SK-N-SH (cell line): Measurements from ENCODE around the gene HOXA5. TPM values are rescaled to one million over a fixed set of nuclear protein-coding genes. Genes with fewer than 3 reads are reported as not detected.
A peak's percentile ranks its signal among the peaks of the same experiment; 100 is the strongest.

Source experiments
- CTCF ChIA-PET: fragments of 300-600, 350-600 bp; formaldehyde crosslinking; extraction: SDS; loops from one replicate; lab custom pipeline; 2021; lab: Yijun Ruan, JAX
- POLR2A ChIA-PET: fragments of 350-600 bp; sonication (Branson Sonifier 250); formaldehyde crosslinking; extraction: SDS; loops from one replicate; lab custom pipeline; 2020; ENCODE audit warnings: antibody characterized with exemption, inconsistent platforms; lab: Yijun Ruan, JAX
- DNase-seq: peaks from one replicate; pipeline ENCODE4 v3.0.0; 2012
- H2AFZ ChIP-seq: fragments of 200-600 bp; sonication (generic); 2 replicates; pipeline ENCODE4 v1.8.1; 2016; ENCODE audit warnings: antibody characterized with exemption, mild to moderate bottlenecking, low read depth
- H3F3A ChIP-seq: fragments of 200-600 bp; sonication (generic); replicated peaks from 2 replicates; pipeline ENCODE3; 2016; ENCODE audit warnings: antibody characterized with exemption, mild to moderate bottlenecking; ENCODE audit not compliant: insufficient read depth
- H3K27ac ChIP-seq, 2 experiments: fragments of 200-500 bp in 1 of 2; fragments of 200-600 bp in 1 of 2; sonication (Bioruptor generic) in 1 of 2; sonication (generic), shearing (Covaris generic) in 1 of 2; 2 replicates each; pipeline versions ENCODE4 v1.5.1 to v1.6.1; 2014 to 2016; ENCODE audit warnings: low read depth in 2 of 2, inconsistent platforms in 1 of 2, low read length in 1 of 2, mild to moderate bottlenecking in 1 of 2, mixed read lengths in 1 of 2
- H3K27me3 ChIP-seq: fragments of 200-600 bp; sonication (generic), shearing (Covaris generic); 2 replicates; pipeline ENCODE4 v1.6.1; 2016; ENCODE audit warnings: mixed run types; ENCODE audit not compliant: insufficient read depth
- H3K36me3 ChIP-seq, 2 experiments: fragments of 200-500 bp in 1 of 2; fragments of 200-600 bp in 1 of 2; sonication (Bioruptor generic) in 1 of 2; sonication (generic) in 1 of 2; replicated peaks in 1 of 2; 2 replicates each; pipeline versions ENCODE3 to v1.5.1; 2014 to 2016; ENCODE audit warnings: low read length in 1 of 2, mild to moderate bottlenecking in 1 of 2; ENCODE audit not compliant: insufficient read depth in 2 of 2, control insufficient read depth in 1 of 2
- H3K4me1 ChIP-seq, 2 experiments: fragments of 200-500 bp in 1 of 2; fragments of 200-600 bp in 1 of 2; sonication (Bioruptor generic) in 1 of 2; sonication (generic), shearing (Covaris generic) in 1 of 2; 2 replicates each; pipeline versions ENCODE4 v1.5.1 to v1.6.1; 2014 to 2016; ENCODE audit warnings: low read depth in 1 of 2, low read length in 1 of 2, mixed run types in 1 of 2; ENCODE audit not compliant: insufficient read depth in 2 of 2, control insufficient read depth in 1 of 2
- H3K4me2 ChIP-seq: fragments of 200-600 bp; sonication (generic), shearing (Covaris generic); 2 replicates; pipeline ENCODE4 v1.6.1; 2017; ENCODE audit warnings: mixed run types
- H3K4me3 ChIP-seq, 2 experiments: fragments of 200-500 bp in 1 of 2; fragments of 200-600 bp in 1 of 2; sonication (Bioruptor generic) in 1 of 2; sonication (generic), shearing (Covaris generic) in 1 of 2; 2 replicates each; pipeline versions ENCODE4 v1.5.1 to v1.8.1; 2014 to 2016; ENCODE audit warnings: low read depth in 2 of 2, inconsistent platforms in 1 of 2, low read length in 1 of 2, mild to moderate bottlenecking in 1 of 2, mixed read lengths in 1 of 2, moderate library complexity in 1 of 2
- H3K79me2 ChIP-seq: fragments of 200-600 bp; sonication (generic); 2 replicates; pipeline ENCODE4 v1.8.1; 2017; ENCODE audit warnings: mild to moderate bottlenecking; ENCODE audit not compliant: insufficient read depth
- H3K9ac ChIP-seq: fragments of 200-600 bp; sonication (generic); 2 replicates; pipeline ENCODE4 v1.6.1; 2017; ENCODE audit warnings: mixed run types
- H3K9me2 ChIP-seq: fragments of 200-600 bp; sonication (generic); 2 replicates; pipeline ENCODE4 v1.6.1; 2017; ENCODE audit warnings: mixed run types
- H3K9me3 ChIP-seq: fragments of 200-600 bp; sonication (generic); 2 replicates; pipeline ENCODE4 v1.6.1; 2017; ENCODE audit warnings: mixed run types, mild to moderate bottlenecking, moderate library complexity
- H4K20me1 ChIP-seq: fragments of 200-600 bp; sonication (generic); 2 replicates; pipeline ENCODE4 v1.6.1; 2017; ENCODE audit warnings: mild to moderate bottlenecking, mixed run types; ENCODE audit not compliant: insufficient read depth
- EZH2phosphoT487 ChIP-seq: fragments of 200-600 bp; sonication (generic); IDR thresholded peaks from 2 replicates; pipeline ENCODE4 v1.6.1; 2017; ENCODE audit warnings: low read depth, mixed run types, mild to moderate bottlenecking, antibody characterized with exemption, moderate library complexity, borderline replicate concordance
- FOXJ3 ChIP-seq: sonication (generic); formaldehyde crosslinking; IDR thresholded peaks from 2 replicates; pipeline ENCODE4 v1.5.1; 2020; ENCODE audit warnings: mild to moderate bottlenecking, missing genetic modification reagents
- GABPA ChIP-seq: IDR thresholded peaks from 2 replicates; pipeline ENCODE4 v1.4.0; 2012; ENCODE audit warnings: low read depth, mild to moderate bottlenecking
- RXRA ChIP-seq: IDR thresholded peaks from 2 replicates; pipeline ENCODE4 v1.4.0; 2012; ENCODE audit warnings: low read depth, mild to moderate bottlenecking, borderline replicate concordance
- TAF1 ChIP-seq: IDR thresholded peaks from 2 replicates; pipeline ENCODE4 v1.6.1; 2012; ENCODE audit warnings: low read depth, mild to moderate bottlenecking, low read length, moderate library complexity, borderline replicate concordance
- TCF12 ChIP-seq: IDR thresholded peaks from 2 replicates; pipeline ENCODE4 v1.4.0; 2012
- YY1 ChIP-seq: IDR thresholded peaks from 2 replicates; pipeline ENCODE4 v1.4.0; 2012; ENCODE audit warnings: low read depth, mild to moderate bottlenecking
- WGBS: methylation state at CpG from one replicate; pipeline ENCODE4 v1.1.6; 2017; ENCODE audit warnings: low lambda C conversion rate; 5-methylcytosine and 5-hydroxymethylcytosine counted together
- polyA plus RNA-seq, 3 experiments: library from polyadenylated mRNA; depleted of rRNA; stranded (reverse); fragments of >200 nt; gene quantifications; 2 replicates each; pipeline ENCODE4 v1.2.3, GENCODE V29; 2012

Gene HOXA5
- polyA plus RNA-seq, 1 of the 3 experiments (the other 2 are of a cell fraction): not detected

DNA sequence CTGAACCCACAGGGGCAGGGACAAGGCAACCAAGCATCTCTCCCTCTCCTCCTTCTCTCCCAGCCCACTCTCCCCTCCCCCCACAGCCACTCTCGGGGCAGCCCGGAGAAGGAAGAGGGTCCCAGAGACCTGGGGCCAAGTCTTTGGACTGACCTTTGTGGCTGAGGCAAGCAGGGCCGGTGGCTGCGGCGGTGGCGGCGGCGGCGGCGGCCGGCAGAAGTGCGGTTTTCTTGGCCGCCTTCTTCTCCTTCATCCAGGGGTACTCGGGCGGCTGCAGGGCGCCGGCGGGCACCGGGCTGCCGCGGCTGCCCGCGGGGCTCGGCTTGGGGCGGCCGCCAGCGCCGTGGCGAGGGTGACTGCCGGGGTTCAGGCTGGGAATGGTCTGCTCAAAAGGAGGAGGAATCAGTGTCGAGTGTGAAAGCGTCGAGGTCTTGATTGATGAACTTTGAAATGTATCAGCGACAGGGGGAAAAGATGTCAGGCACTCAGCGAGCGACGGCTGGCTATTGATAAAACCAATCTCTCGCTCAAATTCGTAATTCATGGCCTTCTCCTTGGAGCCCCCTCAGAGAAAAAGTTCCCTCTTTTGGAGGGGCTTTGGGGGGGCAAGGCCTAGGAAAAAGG is 41.4 kb downstream of the HOXA5 start:
- H3K9ac ChIP-seq: no peak overlapping the region
- no peak overlapping the region for H3K4me3 ChIP-seq
- ChIA-PET CTCF (interaction anchor here (1.1 kb wide), 1 partner anchor 11 kb away, joined by 3 read pairs; no protein-coding TSS in a partner anchor), POLR2A (no interaction called here)
- no peak overlapping the region for H3K4me2 ChIP-seq
- H3K9me2 ChIP-seq: no peaks in the 10 kb centered on the region
- no peaks in the 10 kb centered on the region; a peak in 1 of 4 replicates for H3K4me1 ChIP-seq
- H4K20me1 ChIP-seq: no peaks in the 10 kb centered on the region
- H3K27me3 ChIP-seq: peaks cover 100% of the 10 kb centered on the region
- WGBS: 16% methylated on average over 33 of the region's 39 CpGs
- H3K27ac ChIP-seq: no peak overlapping the region
- no peaks in the 10 kb centered on the region for H3F3A ChIP-seq
- H3K79me2 ChIP-seq: no peaks in the 10 kb centered on the region
- no peak for DNase-seq
- TF ChIP-seq EZH2phosphoT487 (peak; percentile 57; the same call in 1 of the 2 replicates), FOXJ3 (CRISPR knock-in tag) (no peak)
- TF ChIP-seq, all 33 proteins: peak for 1
- Histone ChIP-seq H2AFZ (no peak overlapping the region), H3K9me3 (no peaks in the 10 kb centered on the region), H3K36me3 (no peaks in the 10 kb centered on the region)

DNA sequence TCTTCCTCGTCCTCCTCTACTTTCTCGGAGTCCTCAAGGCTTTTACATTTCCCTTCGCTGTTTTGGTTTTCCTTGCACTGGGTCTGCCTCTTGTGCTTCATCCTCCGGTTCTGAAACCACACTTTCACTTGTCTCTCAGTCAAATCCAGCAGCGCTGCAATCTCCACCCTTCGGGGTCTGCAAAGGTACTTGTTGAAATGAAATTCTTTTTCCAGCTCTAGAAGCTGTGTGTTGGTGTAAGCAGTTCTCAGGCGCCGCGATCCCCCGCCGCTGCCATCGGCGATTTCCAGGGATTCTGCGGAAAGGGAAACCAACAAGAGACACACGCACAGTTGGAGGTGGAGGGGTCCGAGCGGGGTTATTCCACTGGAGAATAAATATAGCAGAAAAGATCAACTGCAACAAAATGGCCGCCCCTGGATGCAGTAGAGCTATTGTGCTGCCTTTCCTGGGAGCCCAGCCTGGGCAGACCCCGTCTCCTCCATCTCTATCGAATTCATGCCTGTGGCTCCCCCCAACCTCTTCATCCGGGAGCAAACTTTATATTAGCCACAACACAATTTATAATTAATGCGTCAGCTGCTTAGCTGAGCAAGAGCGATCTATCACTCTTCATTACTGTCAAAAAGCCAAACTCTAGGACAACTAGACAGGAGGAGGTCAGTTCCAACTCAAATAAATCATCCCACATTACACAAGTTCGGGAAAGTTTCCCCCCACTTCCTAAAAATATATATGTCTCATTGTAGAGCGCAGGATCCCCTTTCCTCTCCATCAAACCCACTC is 42.1 kb downstream of the HOXA5 start:
- H3F3A ChIP-seq: no peaks in the 10 kb centered on the region
- WGBS: 10% methylated on average over 25 of the region's 25 CpGs
- no peak overlapping the region for H3K9ac ChIP-seq
- peaks cover 100% of the 10 kb centered on the region for H3K27me3 ChIP-seq
- H3K9me2 ChIP-seq: no peaks in the 10 kb centered on the region
- no peaks in the 10 kb centered on the region; a peak in 1 of 4 replicates for H3K4me1 ChIP-seq
- no peaks in the 10 kb centered on the region for H3K79me2 ChIP-seq
- no peaks in the 10 kb centered on the region for H3K9me3 ChIP-seq
- no peak overlapping the region for H3K27ac ChIP-seq
- peak overlapping the region; percentile 65; the same call in 1 of the 2 replicates for H3K4me2 ChIP-seq
- peak; percentile 28 for DNase-seq
- ChIA-PET CTCF (interaction anchor here (1.1 to 1.6 kb wide), 2 partner anchors 10 to 30 kb away, joined by 3 to 4 read pairs; no protein-coding TSS in a partner anchor), POLR2A (no interaction called here)
- H2AFZ ChIP-seq: peak overlapping the region; percentile 17; the same call in 1 of the 2 replicates
- no peaks in the 10 kb centered on the region for H4K20me1 ChIP-seq
- no peaks in the 10 kb centered on the region for H3K36me3 ChIP-seq
- H3K4me3 ChIP-seq: peak overlapping the region in 1 of 2 experiments; percentile 42; a peak in 2 of 4 replicates
- TF ChIP-seq YY1 (peak; percentile 48; the same call in 1 of the 2 replicates), RXRA (no peak)

DNA sequence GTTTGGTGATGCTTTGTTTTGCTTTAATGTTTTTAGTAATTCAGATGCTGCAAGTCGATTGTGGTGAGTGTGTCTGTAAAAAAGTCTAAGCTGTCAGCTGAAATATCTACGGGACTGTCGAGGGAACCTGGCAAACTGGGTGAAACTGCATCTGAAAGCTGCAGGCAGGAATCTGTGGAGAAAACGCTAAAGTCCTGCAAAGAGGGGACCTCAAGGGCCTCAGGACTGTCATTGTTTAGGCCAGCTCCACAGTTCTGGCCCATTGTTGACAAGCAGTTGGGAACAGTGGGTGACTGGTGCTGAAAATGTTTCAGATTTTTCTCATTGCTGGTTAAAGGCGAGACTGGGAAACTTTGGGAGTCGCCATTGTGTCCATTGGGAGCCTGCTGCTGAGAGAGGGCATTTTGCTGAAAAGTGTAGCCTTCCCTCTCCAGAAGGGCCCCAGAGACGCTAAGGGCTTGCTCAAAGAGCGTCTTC is 42.7 kb downstream of the HOXA5 start:
- no peak for TF ChIP-seq TAF1
- TF ChIP-seq GABPA: no peak
- no peak for TF ChIP-seq TCF12
- no peak for DNase-seq
- H3F3A ChIP-seq: no peaks in the 10 kb centered on the region
- no peaks in the 10 kb centered on the region for H3K9me2 ChIP-seq
- no peaks in the 10 kb centered on the region for H3K9me3 ChIP-seq
- H3K27ac ChIP-seq: no peak overlapping the region
- H3K36me3 ChIP-seq: no peaks in the 10 kb centered on the region
- peaks cover 98% of the 10 kb centered on the region for H3K27me3 ChIP-seq
- CTCF ChIA-PET: interaction anchor here (1.0 to 1.6 kb wide), 3 partner anchors 10 to 31 kb away, joined by 3 to 4 read pairs (median 3); no protein-coding TSS in a partner anchor
- H3K4me1 ChIP-seq: no peaks in the 10 kb centered on the region; a peak in 1 of 4 replicates
- no peaks in the 10 kb centered on the region for H3K79me2 ChIP-seq
- POLR2A ChIA-PET: no interaction called here
- peak overlapping the region; percentile 65; the same call in 1 of the 2 replicates for H3K4me2 ChIP-seq
- H3K9ac ChIP-seq: no peak overlapping the region
- H4K20me1 ChIP-seq: no peaks in the 10 kb centered on the region
- H2AFZ ChIP-seq: peak overlapping the region; percentile 17; the same call in 1 of the 2 replicates
- H3K4me3 ChIP-seq: peak overlapping the region in 1 of 2 experiments; percentile 42; a peak in 1 of 4 replicates
- WGBS: 11% methylated on average over 8 of the region's 8 CpGs
